ENCODE results near the gene AKT1S1. TPM values are rescaled to one million over a fixed set of nuclear protein-coding genes. Genes with fewer than 3 reads are reported as not detected.

Gene AKT1S1
- total RNA-seq, 1 experiment from 2014 or later = 81.5 TPM

- DNase-seq (ENCODE audit: low spot score) = no peak
- peaks cover 8% of the 10 kb centered on the region for H3K9me3 ChIP-seq (ENCODE audit: low read depth, low read length, poor library complexity, severe bottlenecking)
- TF ChIP-seq CTCF (conservative IDR thresholded peaks at IDR 0.05; ENCODE audit: low read depth, low read length) (no peak), EZH2 (IDR thresholded peaks at IDR 0.05; ENCODE audit: borderline replicate concordance, low read depth, low read length, poor library complexity, severe bottlenecking) (no peak)
- peak overlapping the region; percentile 95 for H3K4me3 ChIP-seq (ENCODE audit: low read depth, low read length, poor library complexity, severe bottlenecking)
- peaks cover 17% of the 10 kb centered on the region for H3K4me1 ChIP-seq (ENCODE audit: insufficient read depth, low read length, poor library complexity, severe bottlenecking)
- peaks cover 41% of the 10 kb centered on the region for H3K36me3 ChIP-seq (ENCODE audit: insufficient read depth, low read length, poor library complexity, severe bottlenecking)
- H3K27ac ChIP-seq (ENCODE audit: low read depth, low read length, poor library complexity, severe bottlenecking) = peak overlapping the region; percentile 99
- ChIA-PET POLR2A (ENCODE audit: low non-redundant PET) (no interaction called here), CTCF (no interaction called here)
- BruUV-seq (replicated peaks) = no TSS peak
- intact Hi-C loops (cut with micrococcal nuclease; ENCODE audit: unreplicated experiment) = loop anchor here (10.0 kb wide), 1 partner anchor 384 kb away; the partner anchor contains the start of gene RPS11
- H3K27me3 ChIP-seq (replicated peaks; ENCODE audit: insufficient read depth, low read depth, low read length, poor library complexity) = no peaks in the 10 kb centered on the region
Measured at GRCh38 chr19:49878744-49879070, 1.6 kb upstream of the AKT1S1 start.

- H3K36me3 ChIP-seq (ENCODE audit: insufficient read depth, low read length, poor library complexity, severe bottlenecking) = peaks cover 35% of the 10 kb centered on the region
- TF ChIP-seq EZH2 (IDR thresholded peaks at IDR 0.05; ENCODE audit: borderline replicate concordance, low read depth, low read length, poor library complexity, severe bottlenecking) (no peak), CTCF (conservative IDR thresholded peaks at IDR 0.05; ENCODE audit: low read depth, low read length) (no peak)
- H3K4me3 ChIP-seq (ENCODE audit: low read depth, low read length, poor library complexity, severe bottlenecking) = peak overlapping the region; percentile 95
- ChIA-PET CTCF (no interaction called here), POLR2A (ENCODE audit: low non-redundant PET) (interaction anchor here (0.6 kb wide), 1 partner anchor 451 kb away, joined by 12 read pairs; no protein-coding TSS in a partner anchor)
- intact Hi-C loops (cut with micrococcal nuclease; ENCODE audit: unreplicated experiment) = loop anchor here (10.0 kb wide), 1 partner anchor 383 kb away; the partner anchor contains the start of gene RPS11
- DNase-seq (ENCODE audit: low spot score) = peak; percentile 99
- H3K9me3 ChIP-seq (ENCODE audit: low read depth, low read length, poor library complexity, severe bottlenecking) = peaks cover 6% of the 10 kb centered on the region
- no peaks in the 10 kb centered on the region for H3K27me3 ChIP-seq (replicated peaks; ENCODE audit: insufficient read depth, low read depth, low read length, poor library complexity)
- no TSS peak for BruUV-seq (replicated peaks)
- peaks cover 17% of the 10 kb centered on the region for H3K4me1 ChIP-seq (ENCODE audit: insufficient read depth, low read length, poor library complexity, severe bottlenecking)
- peak overlapping the region; percentile 99 for H3K27ac ChIP-seq (ENCODE audit: low read depth, low read length, poor library complexity, severe bottlenecking)
Measured at GRCh38 chr19:49877879-49878743, 956 bp upstream of the AKT1S1 start.

- Histone ChIP-seq H3K4me3 (ENCODE audit: low read depth, low read length, poor library complexity, severe bottlenecking) (peak overlapping the region; percentile 95), H3K9me3 (ENCODE audit: low read depth, low read length, poor library complexity, severe bottlenecking) (no peaks in the 10 kb centered on the region), H3K27ac (ENCODE audit: low read depth, low read length, poor library complexity, severe bottlenecking) (peak overlapping the region; percentile 99), H3K4me1 (ENCODE audit: insufficient read depth, low read length, poor library complexity, severe bottlenecking) (peaks cover 17% of the 10 kb centered on the region), H3K27me3 (replicated peaks; ENCODE audit: insufficient read depth, low read depth, low read length, poor library complexity) (no peaks in the 10 kb centered on the region), H3K36me3 (ENCODE audit: insufficient read depth, low read length, poor library complexity, severe bottlenecking) (peaks cover 20% of the 10 kb centered on the region)
- no TSS peak for BruUV-seq (replicated peaks)
- intact Hi-C loops (cut with micrococcal nuclease; ENCODE audit: unreplicated experiment) = loop anchor here (10.0 kb wide), 1 partner anchor 382 kb away; the partner anchor contains the start of gene RPS11
- ChIA-PET CTCF (interaction anchor here (0.6 kb wide), 1 partner anchor 11 kb away, joined by 10 read pairs; no protein-coding TSS in a partner anchor), POLR2A (ENCODE audit: low non-redundant PET) (interaction anchor here (0.5 to 1.0 kb wide), 5 partner anchors 11 to 883 kb away, joined by 3 to 8 read pairs (median 5); partner anchors contain the start of genes GYS1 and RUVBL2)
- DNase-seq (ENCODE audit: low spot score) = peak; percentile 99
- TF ChIP-seq CTCF (conservative IDR thresholded peaks at IDR 0.05; ENCODE audit: low read depth, low read length) (no peak), EZH2 (IDR thresholded peaks at IDR 0.05; ENCODE audit: borderline replicate concordance, low read depth, low read length, poor library complexity, severe bottlenecking) (no peak)
Measured at GRCh38 chr19:49876422-49877019, 634 bp downstream of the AKT1S1 start.
